OCI-LY3 (cell line): ENCODE measurements around the gene KEAP1.

Experiments
- EZH2phosphoT487 ChIP-seq: fragments of 200-600 bp; shearing (Covaris generic); IDR thresholded peaks from 2 replicates; pipeline ENCODE4 v1.6.1; 2018; ENCODE audit warnings: antibody characterized with exemption, mixed run types, low read depth
- TF ChIP-seq, protein P1 (sequence below): fragments of 200-600, 300-600 bp; sonication (generic); IDR thresholded peaks from 2 replicates; pipeline ENCODE4 v1.5.1; 2014; ENCODE audit warnings: antibody characterized with exemption, low read length, low read depth

GRCh38 chr19:10462557-10462956 is 40.6 kb downstream of the KEAP1 start:
- TF ChIP-seq, protein P1, sequence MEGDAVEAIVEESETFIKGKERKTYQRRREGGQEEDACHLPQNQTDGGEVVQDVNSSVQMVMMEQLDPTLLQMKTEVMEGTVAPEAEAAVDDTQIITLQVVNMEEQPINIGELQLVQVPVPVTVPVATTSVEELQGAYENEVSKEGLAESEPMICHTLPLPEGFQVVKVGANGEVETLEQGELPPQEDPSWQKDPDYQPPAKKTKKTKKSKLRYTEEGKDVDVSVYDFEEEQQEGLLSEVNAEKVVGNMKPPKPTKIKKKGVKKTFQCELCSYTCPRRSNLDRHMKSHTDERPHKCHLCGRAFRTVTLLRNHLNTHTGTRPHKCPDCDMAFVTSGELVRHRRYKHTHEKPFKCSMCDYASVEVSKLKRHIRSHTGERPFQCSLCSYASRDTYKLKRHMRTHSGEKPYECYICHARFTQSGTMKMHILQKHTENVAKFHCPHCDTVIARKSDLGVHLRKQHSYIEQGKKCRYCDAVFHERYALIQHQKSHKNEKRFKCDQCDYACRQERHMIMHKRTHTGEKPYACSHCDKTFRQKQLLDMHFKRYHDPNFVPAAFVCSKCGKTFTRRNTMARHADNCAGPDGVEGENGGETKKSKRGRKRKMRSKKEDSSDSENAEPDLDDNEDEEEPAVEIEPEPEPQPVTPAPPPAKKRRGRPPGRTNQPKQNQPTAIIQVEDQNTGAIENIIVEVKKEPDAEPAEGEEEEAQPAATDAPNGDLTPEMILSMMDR: no peak
- no peak for TF ChIP-seq EZH2phosphoT487
